ENCODE measurements around the gene NMT2.

Gene NMT2

GRCh38 chr10:15141136-15142054 lies 27.1 kb downstream of the NMT2 start:
- DNase-seq (ENCODE audit: low read depth) = no peak

- no peak for DNase-seq (ENCODE audit: low read depth)
Observed at GRCh38 chr10:15140698-15141097, 27.8 kb downstream of the NMT2 start.

GRCh38 chr10:15137636-15138035 lies 30.9 kb downstream of the NMT2 start:
- no peak for DNase-seq (ENCODE audit: low read depth)

- no peak for DNase-seq (ENCODE audit: low read depth)
Observed at GRCh38 chr10:15137036-15137359, 31.5 kb downstream of the NMT2 start.

- no peak for DNase-seq (ENCODE audit: low read depth)
Observed at GRCh38 chr10:15136129-15137035, 32.1 kb downstream of the NMT2 start.

- DNase-seq (ENCODE audit: low read depth) = no peak
Observed at GRCh38 chr10:15131330-15131729, 37.2 kb downstream of the NMT2 start.

- no peak for DNase-seq (ENCODE audit: low read depth)
Observed at GRCh38 chr10:15124908-15125307, 43.6 kb downstream of the NMT2 start.

- no peak for DNase-seq (ENCODE audit: low read depth)
Observed at GRCh38 chr10:15124190-15124589, 44.3 kb downstream of the NMT2 start.

GRCh38 chr10:15123749-15124184 lies 44.7 kb downstream of the NMT2 start:
- DNase-seq (ENCODE audit: low read depth) = no peak

- no peak for DNase-seq (ENCODE audit: low read depth)
Observed at GRCh38 chr10:15122477-15123030, 45.9 kb downstream of the NMT2 start.

- DNase-seq (ENCODE audit: low read depth) = no peak
Observed at GRCh38 chr10:15121707-15122106, 46.8 kb downstream of the NMT2 start.

GRCh38 chr10:15120523-15120922 lies 48.0 kb downstream of the NMT2 start:
- no peak for DNase-seq (ENCODE audit: low read depth)

GRCh38 chr10:15118615-15119014 lies 49.9 kb downstream of the NMT2 start:
- DNase-seq (ENCODE audit: low read depth) = no peak

GRCh38 chr10:15116225-15116624 lies 52.3 kb downstream of the NMT2 start:
- no peak for DNase-seq (ENCODE audit: low read depth)

- no peak for DNase-seq (ENCODE audit: low read depth)
Observed at GRCh38 chr10:15113766-15114165, 54.7 kb downstream of the NMT2 start.

GRCh38 chr10:15112657-15113056 lies 55.8 kb downstream of the NMT2 start:
- no peak for DNase-seq (ENCODE audit: low read depth)

GRCh38 chr10:15106352-15107013 lies 62.0 kb downstream of the NMT2 start:
- peak; percentile 50 for DNase-seq (ENCODE audit: low read depth)

- DNase-seq (ENCODE audit: low read depth) = no peak
Observed at GRCh38 chr10:15103513-15103912, 65.0 kb downstream of the NMT2 start.

- DNase-seq (ENCODE audit: low read depth) = no peak
Observed at GRCh38 chr10:15099886-15100285, 68.6 kb downstream of the NMT2 start.

GRCh38 chr10:15097011-15097812 lies 71.3 kb downstream of the NMT2 start, which contains the start of gene RPP38:
TSS of gene RPP38 (plus strand) at chr10:15097355. CDS start at chr10:15103315, 5,960 bp downstream.
- DNase-seq (ENCODE audit: low read depth) = peak; percentile 92

GRCh38 chr10:15096661-15097010 lies 71.9 kb downstream of the NMT2 start:
- no peak for DNase-seq (ENCODE audit: low read depth)

All from stimulated activated CD4-positive, alpha-beta T cell treated with anti-CD3 and anti-CD28 coated beads, Interleukin-2, amount 100 ng/mL, for 4 hours (primary cell).